Right kidney (tissue), 1 donor: Measurements from ENCODE around the gene BHLHA15.

ENCODE experiments used
- DNase-seq: peaks from one replicate; pipeline ENCODE4 v3.0.0-alpha.2; 2016

BHLHA15 gene

GRCh38 chr7:98187138-98187502, 24.1 kb upstream of the BHLHA15 start:
- DNase-seq: no peak

- no peak for DNase-seq
These were observed 21.7 kb upstream of the BHLHA15 start for GRCh38 chr7:98189559-98189958.

GRCh38 chr7:98191668-98192431, 19.4 kb upstream of the BHLHA15 start:
- DNase-seq: no peak

- no peak for DNase-seq
These were observed 18.3 kb upstream of the BHLHA15 start for GRCh38 chr7:98192781-98193457.

- DNase-seq: no peak
These were observed 17.6 kb upstream of the BHLHA15 start for GRCh38 chr7:98193474-98194180.

GRCh38 chr7:98194186-98194585, 17.1 kb upstream of the BHLHA15 start:
- DNase-seq: no peak

- no peak for DNase-seq
These were observed 16.4 kb upstream of the BHLHA15 start for GRCh38 chr7:98194672-98195457.

- no peak for DNase-seq
These were observed 14.3 kb upstream of the BHLHA15 start for GRCh38 chr7:98196706-98197605.

GRCh38 chr7:98199131-98199530, 12.1 kb upstream of the BHLHA15 start:
- no peak for DNase-seq

- DNase-seq: no peak
These were observed 10.9 kb upstream of the BHLHA15 start for GRCh38 chr7:98200364-98200763.

GRCh38 chr7:98202367-98203195, 8.7 kb upstream of the BHLHA15 start:
- no peak for DNase-seq

GRCh38 chr7:98203261-98203963, 7.8 kb upstream of the BHLHA15 start:
- DNase-seq: no peak

GRCh38 chr7:98203964-98204605, 7.2 kb upstream of the BHLHA15 start:
- DNase-seq: no peak

- no peak for DNase-seq
These were observed 6.6 kb upstream of the BHLHA15 start for GRCh38 chr7:98204670-98205069.

GRCh38 chr7:98205162-98205845, 5.9 kb upstream of the BHLHA15 start:
- DNase-seq: no peak

GRCh38 chr7:98206451-98207330, 4.5 kb upstream of the BHLHA15 start:
- DNase-seq: no peak

- no peak for DNase-seq
These were observed 1.9 kb upstream of the BHLHA15 start for GRCh38 chr7:98209166-98209920.
